ENCODE measurements around the gene TNFRSF1A. TPM values are rescaled to one million over a fixed set of nuclear protein-coding genes. Genes with fewer than 3 reads are reported as not detected.
A peak's percentile ranks its signal among the peaks of the same experiment; 100 is the strongest.

The TNFRSF1A gene
- total RNA-seq, 1 experiment from 2014 or later: 91.5 TPM

DNA sequence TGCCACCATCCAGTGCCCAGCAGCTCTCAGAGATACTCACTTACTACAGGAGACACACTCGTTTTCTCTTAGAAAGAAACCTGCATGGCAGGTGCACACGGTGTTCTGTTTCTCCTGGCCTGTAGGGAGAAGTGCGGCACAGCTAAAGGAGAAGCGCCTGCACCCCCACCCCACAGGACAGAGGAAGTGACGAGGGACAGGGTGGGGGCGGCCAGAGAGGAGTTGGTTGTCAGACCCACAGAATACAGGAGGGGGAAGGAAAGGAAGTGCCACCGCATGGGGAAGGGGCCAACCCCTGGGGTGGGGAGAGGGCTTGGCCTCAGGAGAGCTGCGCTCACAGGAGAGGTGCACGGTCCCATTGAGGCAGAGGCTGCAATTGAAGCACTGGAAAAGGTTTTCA, 8.8 kb downstream of the TNFRSF1A start:
- Histone ChIP-seq H3K4me1 (ENCODE audit: insufficient read depth, low read length, poor library complexity, severe bottlenecking) (peaks cover 38% of the 10 kb centered on the region), H3K9me3 (ENCODE audit: low read depth, low read length, poor library complexity, severe bottlenecking) (no peaks in the 10 kb centered on the region), H3K4me3 (ENCODE audit: low read depth, low read length, poor library complexity, severe bottlenecking) (no peak overlapping the region), H3K27me3 (replicated peaks; ENCODE audit: insufficient read depth, low read depth, low read length, poor library complexity) (no peaks in the 10 kb centered on the region), H3K36me3 (ENCODE audit: insufficient read depth, low read length, poor library complexity, severe bottlenecking) (peaks cover 63% of the 10 kb centered on the region), H3K27ac (ENCODE audit: low read depth, low read length, poor library complexity, severe bottlenecking) (peak overlapping the region; percentile 35)
- intact Hi-C loops (cut with micrococcal nuclease; ENCODE audit: unreplicated experiment): no loop called here
- no peak for DNase-seq (ENCODE audit: low spot score)
- POLR2A ChIA-PET (ENCODE audit: low non-redundant PET): no interaction called here
- TF ChIP-seq, protein P1, sequence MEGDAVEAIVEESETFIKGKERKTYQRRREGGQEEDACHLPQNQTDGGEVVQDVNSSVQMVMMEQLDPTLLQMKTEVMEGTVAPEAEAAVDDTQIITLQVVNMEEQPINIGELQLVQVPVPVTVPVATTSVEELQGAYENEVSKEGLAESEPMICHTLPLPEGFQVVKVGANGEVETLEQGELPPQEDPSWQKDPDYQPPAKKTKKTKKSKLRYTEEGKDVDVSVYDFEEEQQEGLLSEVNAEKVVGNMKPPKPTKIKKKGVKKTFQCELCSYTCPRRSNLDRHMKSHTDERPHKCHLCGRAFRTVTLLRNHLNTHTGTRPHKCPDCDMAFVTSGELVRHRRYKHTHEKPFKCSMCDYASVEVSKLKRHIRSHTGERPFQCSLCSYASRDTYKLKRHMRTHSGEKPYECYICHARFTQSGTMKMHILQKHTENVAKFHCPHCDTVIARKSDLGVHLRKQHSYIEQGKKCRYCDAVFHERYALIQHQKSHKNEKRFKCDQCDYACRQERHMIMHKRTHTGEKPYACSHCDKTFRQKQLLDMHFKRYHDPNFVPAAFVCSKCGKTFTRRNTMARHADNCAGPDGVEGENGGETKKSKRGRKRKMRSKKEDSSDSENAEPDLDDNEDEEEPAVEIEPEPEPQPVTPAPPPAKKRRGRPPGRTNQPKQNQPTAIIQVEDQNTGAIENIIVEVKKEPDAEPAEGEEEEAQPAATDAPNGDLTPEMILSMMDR (conservative IDR thresholded peaks at IDR 0.05; ENCODE audit: low read depth, low read length): no peak
- TF ChIP-seq EZH2 (IDR thresholded peaks at IDR 0.05; ENCODE audit: borderline replicate concordance, low read depth, low read length, poor library complexity, severe bottlenecking): no peak
- CTCF ChIA-PET: interaction anchor here (0.7 kb wide), 1 partner anchor 10 kb away, joined by 3 read pairs; no protein-coding TSS in a partner anchor
- no TSS peak for BruUV-seq (replicated peaks)

DNA sequence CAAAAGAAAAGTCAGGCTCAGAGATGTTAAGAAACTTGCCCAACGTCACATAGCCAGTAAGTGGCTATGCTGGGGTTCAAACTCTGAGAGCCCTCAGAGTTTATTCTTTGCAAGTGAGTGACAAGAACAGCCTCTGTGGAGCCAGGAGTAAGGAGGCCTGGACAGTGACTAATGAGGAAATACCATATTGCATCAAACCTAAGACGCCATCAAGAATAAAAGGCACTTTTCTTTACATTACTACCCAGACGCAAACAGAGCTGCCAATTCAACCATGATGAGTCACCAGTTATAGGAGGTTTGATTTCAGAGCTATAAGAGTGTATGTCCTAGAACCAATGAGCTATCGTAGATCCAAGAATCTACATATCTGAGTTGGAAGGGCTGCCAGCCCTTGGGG, 9.4 kb downstream of the TNFRSF1A start:
- ChIA-PET POLR2A (ENCODE audit: low non-redundant PET) (no interaction called here), CTCF (interaction anchor here (0.7 kb wide), 1 partner anchor 10 kb away, joined by 3 read pairs; no protein-coding TSS in a partner anchor)
- Histone ChIP-seq H3K9me3 (ENCODE audit: low read depth, low read length, poor library complexity, severe bottlenecking) (no peaks in the 10 kb centered on the region), H3K27ac (ENCODE audit: low read depth, low read length, poor library complexity, severe bottlenecking) (peak overlapping the region; percentile 35), H3K4me1 (ENCODE audit: insufficient read depth, low read length, poor library complexity, severe bottlenecking) (peaks cover 33% of the 10 kb centered on the region), H3K36me3 (ENCODE audit: insufficient read depth, low read length, poor library complexity, severe bottlenecking) (peaks cover 66% of the 10 kb centered on the region), H3K4me3 (ENCODE audit: low read depth, low read length, poor library complexity, severe bottlenecking) (no peak overlapping the region), H3K27me3 (replicated peaks; ENCODE audit: insufficient read depth, low read depth, low read length, poor library complexity) (no peaks in the 10 kb centered on the region)
- TF ChIP-seq, protein P1 (conservative IDR thresholded peaks at IDR 0.05; ENCODE audit: low read depth, low read length): no peak
- no peak for TF ChIP-seq EZH2 (IDR thresholded peaks at IDR 0.05; ENCODE audit: borderline replicate concordance, low read depth, low read length, poor library complexity, severe bottlenecking)
- DNase-seq (ENCODE audit: low spot score): peak; percentile 65
- intact Hi-C loops (cut with micrococcal nuclease; ENCODE audit: unreplicated experiment): no loop called here
- no TSS peak for BruUV-seq (replicated peaks)

GRCh38 chr12:6330999-6331714, 10.7 kb downstream of the TNFRSF1A start:
- no peaks in the 10 kb centered on the region for H3K9me3 ChIP-seq (ENCODE audit: low read depth, low read length, poor library complexity, severe bottlenecking)
- H3K36me3 ChIP-seq (ENCODE audit: insufficient read depth, low read length, poor library complexity, severe bottlenecking): peaks cover 66% of the 10 kb centered on the region
- BruUV-seq (replicated peaks): no TSS peak
- no peak overlapping the region for H3K4me3 ChIP-seq (ENCODE audit: low read depth, low read length, poor library complexity, severe bottlenecking)
- H3K27ac ChIP-seq (ENCODE audit: low read depth, low read length, poor library complexity, severe bottlenecking): no peak overlapping the region
- no peaks in the 10 kb centered on the region for H3K27me3 ChIP-seq (replicated peaks; ENCODE audit: insufficient read depth, low read depth, low read length, poor library complexity)
- ChIA-PET POLR2A (ENCODE audit: low non-redundant PET) (interaction anchor here (0.5 kb wide), 1 partner anchor 203 kb away, joined by 3 read pairs; the partner anchor contains the start of gene GAPDH), CTCF (interaction anchor here (0.7 kb wide), 1 partner anchor 8 kb away, joined by 3 read pairs; no protein-coding TSS in a partner anchor)
- no peak for TF ChIP-seq EZH2 (IDR thresholded peaks at IDR 0.05; ENCODE audit: borderline replicate concordance, low read depth, low read length, poor library complexity, severe bottlenecking)
- TF ChIP-seq, protein P1 (conservative IDR thresholded peaks at IDR 0.05; ENCODE audit: low read depth, low read length): no peak
- intact Hi-C loops (cut with micrococcal nuclease; ENCODE audit: unreplicated experiment): no loop called here
- no peak for DNase-seq (ENCODE audit: low spot score)
- peaks cover 21% of the 10 kb centered on the region for H3K4me1 ChIP-seq (ENCODE audit: insufficient read depth, low read length, poor library complexity, severe bottlenecking)
